ENCODE results near the gene PARL. TPM values are rescaled to one million over a fixed set of nuclear protein-coding genes. Genes with fewer than 3 reads are reported as not detected.

The PARL gene
- total and polyA plus RNA-seq, 2 of the 13 experiments (the other 11 are each of a cell fraction or from before 2014, with no cell fraction given): 46.3 to 58.6 TPM

DNA sequence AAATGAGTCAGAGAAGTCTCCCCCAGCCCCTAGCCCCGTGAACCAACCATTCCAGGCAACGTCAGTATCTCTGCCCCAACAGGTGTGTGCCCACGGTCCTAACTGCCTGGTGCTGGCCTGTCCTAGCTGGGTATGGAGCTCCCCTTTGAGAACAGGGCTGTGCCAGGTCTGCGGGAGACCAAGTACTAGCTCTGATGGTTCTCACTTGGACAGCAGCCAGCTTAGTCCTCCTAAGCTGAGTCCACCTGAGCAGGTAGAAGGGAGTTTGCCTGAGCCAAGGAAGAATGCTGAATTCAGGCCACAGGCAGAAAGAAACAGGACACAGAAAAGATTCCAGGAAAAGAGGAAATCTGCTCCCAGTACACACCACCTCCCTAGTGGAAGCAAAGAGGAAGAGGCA, 33.1 kb upstream of the PARL start:
- Histone ChIP-seq H3K4me3 (replicated peaks in 1 of 3; ENCODE audit: insufficient read depth in 1 of 3, low read depth in 2 of 3, low read length in 3 of 3) (no peak overlapping the region), H4K20me1 (ENCODE audit: insufficient read depth, low read length) (no peaks in the 10 kb centered on the region), H3K36me3 (replicated peaks in 1 of 2; ENCODE audit: control insufficient read depth in 1 of 2, insufficient read depth in 2 of 2, low read length in 2 of 2) (peaks cover 0 to 3% of the 10 kb centered on the region in 2 experiments; a peak in 2 of 5 replicates), H3K27me3 (ENCODE audit: control insufficient read depth in 1 of 2, insufficient read depth in 2 of 2, low read length in 2 of 2) (no peaks in the 10 kb centered on the region; a peak in 1 of 5 replicates), H3K79me2 (ENCODE audit: insufficient read depth, low read length) (no peaks in the 10 kb centered on the region), H3K4me1 (ENCODE audit: insufficient read depth, low read length) (peaks cover 18% of the 10 kb centered on the region), H3K27ac (ENCODE audit: extremely low read length, insufficient read depth, low read length) (no peak overlapping the region), H3K9me3 (ENCODE audit: low read length) (no peaks in the 10 kb centered on the region), H3K9ac (ENCODE audit: insufficient read depth, low read depth, low read length) (no peak overlapping the region), H3K4me2 (ENCODE audit: low read depth, low read length) (no peak overlapping the region), H2AFZ (ENCODE audit: low read length) (no peak overlapping the region)
- BruUV-seq (replicated peaks): no TSS peak
- intact Hi-C loops (cut with micrococcal nuclease; ENCODE audit: unreplicated experiment): no loop called here
- no peak for ATAC-seq
- TF ChIP-seq, protein P1, sequence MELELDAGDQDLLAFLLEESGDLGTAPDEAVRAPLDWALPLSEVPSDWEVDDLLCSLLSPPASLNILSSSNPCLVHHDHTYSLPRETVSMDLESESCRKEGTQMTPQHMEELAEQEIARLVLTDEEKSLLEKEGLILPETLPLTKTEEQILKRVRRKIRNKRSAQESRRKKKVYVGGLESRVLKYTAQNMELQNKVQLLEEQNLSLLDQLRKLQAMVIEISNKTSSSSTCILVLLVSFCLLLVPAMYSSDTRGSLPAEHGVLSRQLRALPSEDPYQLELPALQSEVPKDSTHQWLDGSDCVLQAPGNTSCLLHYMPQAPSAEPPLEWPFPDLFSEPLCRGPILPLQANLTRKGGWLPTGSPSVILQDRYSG (CRISPR knock-in tag; IDR thresholded peaks at IDR 0.05): no peak
- TF ChIP-seq ZBTB38 (CRISPR knock-in tag; IDR thresholded peaks at IDR 0.05) (no peak), ZBTB21 (CRISPR knock-in tag; IDR thresholded peaks at IDR 0.05) (no peak), ZNF30 (CRISPR knock-in tag; IDR thresholded peaks at IDR 0.05) (no peak), RELA (CRISPR knock-in tag; IDR thresholded peaks at IDR 0.05) (no peak), MED8 (CRISPR knock-in tag; IDR thresholded peaks at IDR 0.05; ENCODE audit: insufficient replicate concordance) (no peak)
- TF ChIP-seq, protein P2, sequence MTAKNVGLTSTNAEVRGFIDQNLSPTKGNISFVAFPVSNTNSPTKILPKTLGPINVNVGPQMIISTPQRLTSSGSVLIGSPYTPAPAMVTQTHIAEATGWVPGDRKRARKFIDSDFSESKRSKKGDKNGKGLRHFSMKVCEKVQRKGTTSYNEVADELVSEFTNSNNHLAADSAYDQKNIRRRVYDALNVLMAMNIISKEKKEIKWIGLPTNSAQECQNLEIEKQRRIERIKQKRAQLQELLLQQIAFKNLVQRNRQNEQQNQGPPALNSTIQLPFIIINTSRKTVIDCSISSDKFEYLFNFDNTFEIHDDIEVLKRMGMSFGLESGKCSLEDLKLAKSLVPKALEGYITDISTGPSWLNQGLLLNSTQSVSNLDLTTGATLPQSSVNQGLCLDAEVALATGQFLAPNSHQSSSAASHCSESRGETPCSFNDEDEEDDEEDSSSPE (CRISPR knock-in tag; IDR thresholded peaks at IDR 0.05): no peak
- TF ChIP-seq, protein P3, sequence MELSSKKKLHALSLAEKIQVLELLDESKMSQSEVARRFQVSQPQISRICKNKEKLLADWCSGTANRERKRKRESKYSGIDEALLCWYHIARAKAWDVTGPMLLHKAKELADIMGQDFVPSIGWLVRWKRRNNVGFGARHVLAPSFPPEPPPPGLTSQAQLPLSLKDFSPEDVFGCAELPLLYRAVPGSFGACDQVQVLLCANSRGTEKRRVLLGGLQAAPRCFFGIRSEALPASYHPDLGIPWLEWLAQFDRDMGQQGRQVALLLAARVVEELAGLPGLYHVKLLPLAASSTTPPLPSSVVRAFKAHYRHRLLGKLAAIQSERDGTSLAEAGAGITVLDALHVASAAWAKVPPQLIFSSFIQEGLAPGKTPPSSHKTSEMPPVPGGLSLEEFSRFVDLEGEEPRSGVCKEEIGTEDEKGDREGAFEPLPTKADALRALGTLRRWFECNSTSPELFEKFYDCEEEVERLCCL (CRISPR knock-in tag; IDR thresholded peaks at IDR 0.05; ENCODE audit: borderline replicate concordance): no peak
- TF ChIP-seq, protein P4, sequence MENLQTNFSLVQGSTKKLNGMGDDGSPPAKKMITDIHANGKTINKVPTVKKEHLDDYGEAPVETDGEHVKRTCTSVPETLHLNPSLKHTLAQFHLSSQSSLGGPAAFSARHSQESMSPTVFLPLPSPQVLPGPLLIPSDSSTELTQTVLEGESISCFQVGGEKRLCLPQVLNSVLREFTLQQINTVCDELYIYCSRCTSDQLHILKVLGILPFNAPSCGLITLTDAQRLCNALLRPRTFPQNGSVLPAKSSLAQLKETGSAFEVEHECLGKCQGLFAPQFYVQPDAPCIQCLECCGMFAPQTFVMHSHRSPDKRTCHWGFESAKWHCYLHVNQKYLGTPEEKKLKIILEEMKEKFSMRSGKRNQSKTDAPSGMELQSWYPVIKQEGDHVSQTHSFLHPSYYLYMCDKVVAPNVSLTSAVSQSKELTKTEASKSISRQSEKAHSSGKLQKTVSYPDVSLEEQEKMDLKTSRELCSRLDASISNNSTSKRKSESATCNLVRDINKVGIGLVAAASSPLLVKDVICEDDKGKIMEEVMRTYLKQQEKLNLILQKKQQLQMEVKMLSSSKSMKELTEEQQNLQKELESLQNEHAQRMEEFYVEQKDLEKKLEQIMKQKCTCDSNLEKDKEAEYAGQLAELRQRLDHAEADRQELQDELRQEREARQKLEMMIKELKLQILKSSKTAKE (CRISPR knock-in tag; IDR thresholded peaks at IDR 0.05; ENCODE audit: borderline replicate concordance): no peak
- TF ChIP-seq, protein P5, sequence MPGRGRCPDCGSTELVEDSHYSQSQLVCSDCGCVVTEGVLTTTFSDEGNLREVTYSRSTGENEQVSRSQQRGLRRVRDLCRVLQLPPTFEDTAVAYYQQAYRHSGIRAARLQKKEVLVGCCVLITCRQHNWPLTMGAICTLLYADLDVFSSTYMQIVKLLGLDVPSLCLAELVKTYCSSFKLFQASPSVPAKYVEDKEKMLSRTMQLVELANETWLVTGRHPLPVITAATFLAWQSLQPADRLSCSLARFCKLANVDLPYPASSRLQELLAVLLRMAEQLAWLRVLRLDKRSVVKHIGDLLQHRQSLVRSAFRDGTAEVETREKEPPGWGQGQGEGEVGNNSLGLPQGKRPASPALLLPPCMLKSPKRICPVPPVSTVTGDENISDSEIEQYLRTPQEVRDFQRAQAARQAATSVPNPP (CRISPR knock-in tag; IDR thresholded peaks at IDR 0.05): no peak
- CTCF ChIA-PET (ENCODE audit: low intra/inter-chr PET ratio, low total read pairs): no interaction called here
- no peak for FAIRE-seq
- DNase-seq (ENCODE audit: low spot score): no peak
- in situ Hi-C loops (cut with HindIII; ENCODE audit: extremely low pct_ligation_motif_present, low pct_unique_long_range_greater_than_20kb): no loop called here
- WGBS (ENCODE audit: low lambda C conversion rate): 20% methylated on average over 1 of the region's 4 CpGs
- POLR2A ChIA-PET: no interaction called here

Measured in HepG2 (cell line).